HG03460 (cell line): Measurements from ENCODE around the gene ARFGAP2.
"Not testable (repeated sequence)": the region's sequence is repeated elsewhere in the genome, so short reads cannot be mapped to it uniquely, and the experiment has no call there.

Experiments
- ATAC-seq: cut with Tn5 transposase; IDR thresholded peaks from one replicate; pipeline ENCODE4 v1.9.1; 2021; ENCODE audit not compliant: unreplicated experiment

Gene ARFGAP2

DNA sequence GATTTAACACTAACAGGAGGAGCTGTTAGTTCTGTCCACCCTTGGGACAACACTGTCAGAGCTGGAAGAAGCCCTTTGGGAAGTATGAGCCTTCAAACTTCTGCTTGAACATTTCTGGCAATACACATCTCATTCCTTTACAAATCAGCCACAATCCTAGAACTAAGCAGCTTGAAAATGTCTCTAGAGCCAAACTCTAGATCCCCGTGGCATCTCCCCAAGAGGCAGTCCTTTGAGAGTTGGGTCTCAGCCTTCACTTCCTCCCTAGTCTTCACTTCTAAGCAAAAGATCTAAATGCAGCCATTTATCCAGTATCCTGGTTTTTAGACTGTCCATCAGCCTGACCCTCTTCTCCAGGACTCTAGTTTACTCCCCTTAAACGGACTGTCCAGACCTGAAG is 26.9 kb downstream of the ARFGAP2 start:
- ATAC-seq = no peak

DNA sequence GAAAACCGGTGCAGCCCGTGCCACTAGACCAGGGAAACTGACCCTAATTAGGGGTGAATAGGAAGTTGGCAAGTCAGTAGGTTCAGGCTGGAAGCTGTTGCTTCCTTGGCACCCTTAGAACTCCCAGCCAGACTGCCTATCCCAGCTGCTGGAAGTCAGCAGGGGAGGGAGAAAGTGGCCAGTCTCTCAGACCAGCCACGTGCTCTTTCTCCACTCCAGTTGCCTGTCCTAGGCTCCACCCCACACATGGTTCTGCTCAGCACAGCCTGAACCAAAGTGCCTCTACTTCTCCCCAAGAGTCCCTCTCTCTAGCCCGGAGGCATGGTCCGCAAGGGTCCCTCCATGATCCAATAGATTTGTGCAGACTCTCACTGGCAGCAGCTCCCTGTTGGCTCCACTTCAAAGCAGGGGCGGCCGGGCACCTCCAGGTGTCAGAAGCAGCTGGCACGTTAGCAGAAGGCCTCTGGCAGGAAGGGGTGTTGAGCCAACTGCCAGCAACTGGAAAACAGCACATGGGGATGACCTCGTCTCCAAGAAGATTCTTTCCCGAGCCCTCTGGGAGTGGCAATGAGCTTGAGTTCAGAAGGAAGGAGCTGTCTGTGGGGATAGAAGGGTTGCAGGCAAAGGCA is 27.7 kb downstream of the ARFGAP2 start:
- ATAC-seq = no peak

DNA sequence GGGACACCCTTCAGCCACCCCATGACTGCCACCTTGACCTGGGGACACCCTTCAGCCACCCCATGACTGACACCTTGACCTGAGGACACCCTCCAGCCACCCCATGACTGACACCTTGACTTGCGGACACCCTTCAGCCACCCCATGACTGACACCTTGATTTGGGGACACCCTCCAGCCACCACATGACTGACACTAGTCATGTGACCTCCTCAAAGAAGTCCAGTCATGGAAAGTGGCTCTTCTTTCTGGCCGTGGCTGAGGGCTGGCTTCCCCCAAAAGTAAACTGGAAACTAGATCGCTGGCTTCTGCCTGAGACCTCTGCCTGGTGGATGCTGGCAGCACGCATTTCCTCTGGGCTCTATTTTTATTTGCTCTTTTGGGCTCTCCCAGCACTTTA is 28.4 kb downstream of the ARFGAP2 start:
- no peak for ATAC-seq

DNA sequence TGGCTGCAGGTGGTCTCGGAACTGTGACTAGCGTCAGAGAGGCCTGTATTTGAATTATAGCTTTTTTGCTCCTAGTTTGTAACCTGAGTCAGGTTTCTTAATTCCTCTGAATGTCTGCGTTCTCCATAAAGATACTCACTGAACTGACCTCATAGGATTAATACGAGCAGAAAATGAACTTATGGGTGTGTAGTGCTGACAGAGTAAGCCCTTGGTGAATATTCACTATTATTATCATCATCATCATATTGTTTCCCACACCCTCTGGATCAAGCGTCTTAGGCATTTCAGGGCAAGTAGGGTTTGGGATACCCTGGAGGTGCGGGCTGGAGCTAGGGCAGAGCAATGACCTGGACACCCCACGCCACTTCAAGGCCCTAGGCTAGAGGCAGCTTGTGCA is 29.0 kb downstream of the ARFGAP2 start:
- no peak for ATAC-seq

DNA sequence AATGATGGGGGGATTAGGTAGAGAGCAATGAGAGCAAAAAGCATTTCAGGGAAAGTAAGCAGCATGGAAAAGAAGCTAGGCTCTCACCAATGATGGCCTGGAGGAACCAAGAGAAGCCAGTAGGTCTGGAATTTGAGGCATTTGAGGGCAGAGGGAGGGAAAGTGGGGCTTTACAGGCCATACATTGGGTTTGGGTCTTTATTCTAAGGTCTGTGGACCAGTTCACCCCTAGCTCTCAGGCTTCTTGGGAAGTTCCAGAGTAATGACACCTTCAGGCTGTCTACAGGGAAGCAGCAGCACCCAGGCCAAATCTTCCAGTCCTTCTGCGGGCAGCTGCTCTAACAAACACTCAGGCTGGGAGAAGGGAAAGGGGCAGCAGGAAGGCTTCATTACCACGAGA is 29.4 kb downstream of the ARFGAP2 start:
- no peak for ATAC-seq

DNA sequence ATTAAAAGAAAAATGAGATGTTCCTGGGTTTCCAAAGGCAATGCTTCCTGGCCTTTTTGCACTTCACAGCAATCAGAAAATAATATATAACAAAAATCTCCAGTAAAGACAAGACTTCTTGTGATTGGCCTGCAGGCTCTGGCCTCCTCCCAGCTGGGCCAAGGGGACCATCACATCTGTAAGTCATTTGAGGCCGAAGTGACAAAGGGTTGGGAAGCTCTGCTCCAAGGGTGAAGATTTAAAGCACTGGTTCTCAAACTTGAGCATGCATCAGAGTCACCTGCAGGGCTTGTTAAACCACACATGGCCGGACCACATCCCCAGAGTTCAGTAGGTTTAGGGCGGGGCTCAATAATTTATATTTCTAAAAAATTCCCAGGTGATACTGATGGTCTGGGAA is 32.1 kb downstream of the ARFGAP2 start:
- ATAC-seq = no peak

DNA sequence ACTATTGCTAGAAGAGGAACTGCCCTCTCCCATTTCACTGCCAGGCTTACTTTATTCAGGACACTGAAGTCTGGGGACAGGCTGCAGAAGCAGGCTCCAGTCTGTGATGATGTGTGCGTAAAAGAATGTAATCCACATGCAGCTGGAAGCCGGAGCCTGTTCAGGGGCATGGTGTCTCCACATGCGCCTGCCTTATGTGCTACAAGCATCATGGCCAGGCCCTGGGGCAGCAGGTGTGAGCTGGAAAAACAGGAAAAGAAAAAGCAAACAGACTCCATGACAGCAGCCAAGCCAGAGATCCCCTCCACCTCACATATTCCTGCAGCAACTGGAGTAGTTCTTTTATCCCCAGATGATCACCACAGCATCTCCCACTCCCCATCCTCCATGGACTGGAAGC is 33.4 kb downstream of the ARFGAP2 start:
- no peak for ATAC-seq

DNA sequence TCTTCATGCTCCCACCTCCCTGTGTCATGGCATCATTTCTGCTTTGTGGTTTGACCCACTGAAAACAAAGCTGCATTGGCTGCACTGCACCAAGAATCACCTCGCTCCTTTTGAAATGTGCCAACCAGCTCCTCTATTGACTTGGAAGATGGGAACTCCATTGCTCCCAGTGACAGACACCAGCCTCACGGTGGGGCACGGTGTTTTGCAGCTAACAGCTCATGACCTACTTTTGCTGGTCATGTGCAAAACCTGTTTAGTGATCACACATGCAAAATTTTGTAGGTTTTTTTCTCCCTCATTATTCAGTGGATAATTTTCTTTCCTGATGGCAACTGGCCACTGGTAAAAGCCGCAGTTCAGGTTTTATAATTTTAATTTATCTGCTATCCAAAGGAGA is 36.8 kb downstream of the ARFGAP2 start:
- ATAC-seq = no peak

DNA sequence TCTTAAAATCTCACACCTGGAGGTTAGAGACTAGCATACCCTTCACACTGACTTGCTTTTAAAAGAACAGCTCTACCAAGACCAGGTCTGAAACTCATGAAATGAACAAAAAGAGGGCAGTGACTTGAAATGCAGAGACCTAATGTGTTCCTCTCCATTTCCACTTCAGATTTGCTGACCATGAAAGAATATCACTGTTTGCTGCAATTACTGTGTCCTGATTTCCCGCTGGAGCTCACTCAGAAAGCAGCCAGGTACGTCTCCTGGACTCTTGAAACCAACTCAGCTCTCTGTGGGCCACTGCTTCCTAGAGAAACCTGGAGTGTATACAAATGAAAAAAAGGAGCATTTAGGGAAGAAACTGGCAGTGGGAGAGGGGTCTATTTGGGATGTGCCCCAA is 39.2 kb downstream of the ARFGAP2 start:
- no peak for ATAC-seq

DNA sequence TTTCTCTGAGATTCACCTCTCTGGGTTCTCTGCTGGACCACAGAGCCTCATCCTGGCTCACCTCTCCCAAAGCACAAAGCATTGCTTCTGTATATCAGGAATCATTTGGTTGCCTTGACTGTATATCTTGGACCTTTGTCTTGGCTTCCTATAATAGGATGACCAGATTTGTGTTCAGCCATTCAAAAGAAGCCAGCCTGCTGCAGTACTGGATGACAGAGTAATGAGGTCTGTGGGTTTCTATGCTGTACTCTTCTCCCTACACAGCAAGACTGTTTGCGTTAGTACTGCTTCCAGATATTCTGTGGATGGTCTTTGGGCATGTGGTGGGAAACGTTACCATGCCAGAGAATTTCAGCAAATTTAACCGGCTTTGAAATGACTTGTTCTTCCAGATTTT is 39.8 kb downstream of the ARFGAP2 start:
- no peak for ATAC-seq

DNA sequence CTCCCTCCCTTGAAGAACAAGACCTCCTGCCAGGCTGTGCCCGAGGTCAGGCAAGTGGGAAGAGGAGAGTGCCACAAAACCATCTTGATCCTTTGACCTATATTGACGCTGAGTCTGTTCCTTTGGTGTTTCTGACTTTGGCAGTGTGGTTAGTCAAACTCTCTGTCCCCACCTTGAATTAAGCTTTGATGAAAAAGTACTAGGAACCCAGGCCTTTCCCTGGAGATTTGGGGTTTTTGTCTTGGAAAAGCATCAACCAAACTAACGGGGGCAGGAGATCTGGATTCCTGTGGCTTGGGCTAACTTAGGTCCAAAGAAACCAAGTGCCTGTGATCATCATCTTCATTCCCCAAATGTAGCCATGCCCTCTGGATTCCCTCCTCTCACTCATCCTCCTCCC is 40.4 kb downstream of the ARFGAP2 start:
- ATAC-seq = no peak

DNA sequence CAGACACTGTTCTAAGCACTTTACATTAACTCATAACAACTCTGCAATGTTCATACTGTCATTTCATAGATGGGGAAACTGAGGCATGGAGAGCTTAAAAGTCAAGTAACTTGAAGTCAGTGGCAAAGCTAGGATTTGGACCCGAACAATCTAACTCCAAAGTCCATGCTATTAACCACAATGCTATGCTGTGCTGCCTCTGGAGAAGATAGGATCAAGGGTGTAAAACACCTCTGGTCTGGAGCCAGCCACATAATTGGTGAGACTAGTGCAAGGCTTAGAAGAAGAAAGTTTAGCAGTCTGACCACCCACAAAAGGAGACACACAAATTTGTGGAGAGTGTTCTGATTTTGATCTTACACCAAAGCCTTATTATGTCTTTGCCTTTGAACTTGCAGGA is 43.7 kb downstream of the ARFGAP2 start:
- no peak for ATAC-seq

DNA sequence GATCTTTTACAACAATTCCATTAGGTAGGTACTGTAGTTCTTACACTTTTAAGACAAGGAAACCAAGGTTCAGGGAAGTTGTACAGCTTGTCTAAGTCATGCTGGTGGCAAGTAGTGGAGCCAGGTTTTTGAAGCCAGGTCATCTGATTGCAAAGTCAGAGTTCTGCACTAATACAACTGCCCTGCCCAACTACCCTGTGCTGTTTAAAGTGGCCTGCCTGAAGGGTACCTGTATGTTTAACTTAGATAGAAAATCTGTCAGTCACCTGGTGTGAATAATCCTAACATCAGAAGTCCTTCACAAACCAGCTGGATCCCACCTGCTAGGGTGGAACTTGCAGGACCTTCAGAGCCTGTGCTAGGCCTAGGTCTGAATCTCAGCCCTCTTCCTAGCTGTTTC is 44.2 kb downstream of the ARFGAP2 start:
- ATAC-seq = no peak

DNA sequence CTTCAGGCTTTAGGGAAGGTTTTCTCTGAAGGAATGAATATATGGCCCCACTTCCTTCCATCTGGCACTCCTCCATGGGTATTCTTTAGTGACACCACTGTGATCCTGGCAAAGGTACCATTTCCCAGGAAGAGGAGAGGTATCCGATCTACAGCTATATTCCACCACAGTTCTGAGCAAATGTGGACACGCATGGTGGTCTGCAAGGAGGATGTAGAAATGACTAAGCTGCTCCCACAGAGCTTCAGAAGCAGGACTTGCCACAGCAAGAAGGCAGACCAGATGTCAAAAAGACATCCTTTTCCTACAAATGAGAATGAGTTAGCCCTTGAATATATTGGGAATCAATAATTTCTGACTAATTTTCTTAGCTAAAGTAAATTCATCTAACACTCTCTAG is 45.5 kb downstream of the ARFGAP2 start:
- ATAC-seq = no peak

DNA sequence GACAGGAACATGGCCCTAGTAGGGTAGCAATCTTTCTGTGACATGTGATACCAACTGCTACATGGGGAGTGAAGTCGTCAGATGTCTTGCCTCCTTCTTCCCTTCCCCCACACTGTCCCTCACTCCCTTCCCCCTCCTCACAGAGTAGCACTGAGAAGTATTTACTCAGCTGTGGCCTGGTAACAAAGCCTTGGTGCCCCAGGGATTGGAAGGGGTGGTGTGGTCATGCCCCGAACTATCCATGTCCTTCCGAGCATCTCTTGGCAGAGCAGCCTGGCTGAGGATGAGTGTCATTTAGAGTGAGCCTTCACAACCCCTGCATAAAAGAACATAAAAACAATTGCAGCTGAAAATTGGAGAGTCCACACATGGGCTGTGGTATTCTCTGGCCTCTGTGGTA is 46.1 kb downstream of the ARFGAP2 start:
- no peak for ATAC-seq

DNA sequence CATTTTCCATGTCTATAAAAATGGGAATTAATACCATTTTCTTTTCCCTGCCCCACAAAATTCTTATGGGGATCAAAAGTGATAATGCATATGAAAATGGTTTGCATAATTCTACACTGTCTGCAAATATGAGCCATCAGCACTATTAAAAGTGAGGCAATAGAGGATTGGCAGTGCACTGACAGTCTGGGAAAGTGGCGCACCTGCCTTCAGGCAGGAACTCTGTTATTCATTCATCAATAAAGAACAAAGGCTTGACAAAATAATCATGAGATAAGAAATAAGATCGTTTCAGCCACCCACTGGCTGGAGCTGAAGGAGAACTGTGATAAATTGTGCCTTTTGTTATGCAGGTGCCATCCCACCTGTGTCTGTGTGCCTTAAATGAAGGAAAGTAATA is 49.5 kb downstream of the ARFGAP2 start:
- no peak for ATAC-seq

DNA sequence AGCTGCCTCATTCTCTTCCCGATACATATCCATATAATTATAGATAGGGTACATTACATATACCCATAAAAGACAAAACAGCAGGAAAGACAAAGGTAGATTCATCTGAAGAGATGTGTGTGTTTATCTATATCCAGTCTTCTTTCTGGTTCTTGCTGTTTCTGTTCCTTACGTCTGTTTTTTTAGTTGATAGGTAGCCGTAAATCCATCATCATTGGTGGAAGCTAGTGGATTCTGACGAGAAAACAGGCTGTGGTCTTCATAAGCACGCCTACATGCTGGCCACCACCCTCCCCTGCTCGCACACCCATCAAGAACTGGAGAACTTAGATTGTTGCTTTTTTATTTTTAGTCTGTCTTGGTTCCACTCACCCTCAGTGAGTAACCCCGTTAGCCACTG is 51.6 kb downstream of the ARFGAP2 start:
- ATAC-seq = no peak

DNA sequence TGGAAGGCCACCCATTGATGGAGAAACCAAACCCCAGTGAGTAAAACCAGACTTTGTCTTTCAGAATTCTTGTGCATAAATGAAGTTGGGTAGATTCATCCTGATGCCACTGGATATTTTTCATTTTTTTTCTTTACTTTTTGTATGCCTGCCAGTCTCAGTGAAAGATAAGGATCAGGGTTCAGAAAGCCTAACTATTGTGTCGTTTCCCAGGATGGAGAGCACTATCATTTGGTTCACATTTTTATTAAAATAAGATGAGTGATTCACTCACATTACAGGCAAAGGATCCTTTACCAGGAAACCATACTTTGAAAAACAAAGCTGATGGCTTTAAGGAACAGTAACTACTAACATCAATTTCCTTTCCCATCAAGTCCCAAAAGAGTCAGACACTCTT is 52.0 kb downstream of the ARFGAP2 start:
- no peak for ATAC-seq

DNA sequence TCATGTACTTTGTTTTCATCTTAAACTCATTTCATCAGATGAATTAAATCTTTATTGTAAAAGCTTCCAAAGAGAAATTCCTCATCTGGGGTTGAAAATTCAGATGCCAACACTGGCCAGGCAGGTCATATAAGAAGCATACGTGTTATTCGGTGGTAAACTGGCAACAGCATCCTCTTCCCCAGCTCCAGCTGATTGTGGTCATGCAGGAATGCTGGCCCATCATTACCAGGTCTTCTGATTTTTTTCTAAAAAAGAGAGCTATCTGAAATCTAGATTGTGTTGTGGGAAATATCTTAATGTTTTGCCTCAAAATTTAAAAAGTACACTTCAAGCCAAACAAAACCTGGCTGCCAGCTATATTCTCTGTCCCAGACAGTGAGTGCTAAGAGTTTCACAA is 53.6 kb downstream of the ARFGAP2 start:
- no peak for ATAC-seq

DNA sequence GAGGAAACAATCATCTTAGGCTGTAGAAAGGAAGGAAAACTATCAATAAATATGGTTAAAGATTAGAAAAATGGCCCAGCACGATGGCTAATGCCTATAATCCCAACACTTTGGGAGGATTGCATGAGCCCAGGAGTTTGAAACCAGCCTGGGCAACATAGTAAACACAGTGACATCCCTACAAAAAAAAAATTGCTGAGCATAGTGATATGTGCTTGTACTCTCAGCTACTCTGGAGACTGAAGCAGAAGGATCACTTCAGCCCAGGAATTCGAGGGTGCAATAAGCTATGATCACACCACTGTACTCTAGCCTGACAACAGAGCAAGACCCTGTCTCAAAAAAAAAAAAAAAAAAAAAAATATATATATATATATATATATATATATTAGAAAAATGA is 54.9 kb downstream of the ARFGAP2 start:
- no peak for ATAC-seq

DNA sequence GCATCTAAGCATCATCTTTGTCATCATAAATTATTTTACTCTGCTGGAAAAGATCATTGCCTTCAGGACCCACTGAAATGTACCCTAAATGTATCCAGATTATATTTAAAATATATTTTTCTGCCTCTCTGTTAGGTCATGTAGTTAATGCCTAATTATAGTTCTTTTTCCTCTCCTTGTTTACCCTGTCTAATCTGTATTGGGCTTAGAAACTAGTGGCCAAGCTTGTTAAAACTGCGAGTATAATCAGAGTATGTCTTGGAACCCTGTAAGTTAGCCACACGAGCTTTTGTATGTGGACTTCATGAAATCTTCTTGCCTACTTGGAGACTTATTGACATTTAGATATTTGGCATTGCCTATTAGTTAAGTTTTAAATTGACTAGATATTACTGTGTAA is 55.6 kb downstream of the ARFGAP2 start:
- ATAC-seq = no peak

DNA sequence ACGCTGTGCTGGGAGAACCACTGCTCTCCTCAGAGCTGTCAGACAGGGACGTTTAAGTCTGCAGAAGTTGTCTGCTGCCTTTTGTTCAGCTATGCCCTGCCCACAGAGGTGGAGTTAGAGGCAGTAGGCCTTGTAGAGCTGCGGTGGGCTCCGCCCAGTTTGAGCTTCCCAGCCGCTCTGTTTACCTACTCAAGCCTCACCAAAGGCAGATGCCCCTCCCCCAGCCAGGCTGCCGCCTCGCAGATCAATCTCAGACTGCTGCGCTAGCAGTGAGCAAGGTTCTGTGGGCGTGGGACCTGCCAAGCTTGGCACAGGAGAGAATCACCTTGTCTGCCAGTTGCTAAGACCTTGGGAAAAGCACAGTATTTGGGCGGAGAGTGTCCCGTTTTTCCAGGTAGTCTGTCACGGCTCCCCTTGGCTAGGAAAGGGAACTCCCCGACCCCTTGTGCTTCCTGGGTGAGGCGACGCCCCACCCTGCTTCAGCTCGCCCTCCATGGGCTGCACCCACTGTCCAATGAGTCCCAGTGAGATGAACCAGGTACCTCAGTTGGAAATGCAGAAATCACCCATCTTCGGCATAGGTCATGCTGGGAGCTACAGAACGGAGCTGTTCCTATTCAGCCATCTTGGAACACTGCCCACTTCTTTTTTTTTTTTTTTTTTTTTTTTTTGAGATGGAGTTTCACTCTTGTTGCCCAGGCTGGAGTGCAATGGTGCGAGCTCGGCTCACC is 57.6 kb downstream of the ARFGAP2 start:
- not testable (repeated sequence) for ATAC-seq
